Transverse colon (tissue), 3 donors: ENCODE measurements around the gene BCL11B.

Experiments used
- CTCF ChIP-seq, 5 experiments: fragments of 200-600 bp in 3 of 5; fragments of 450-650 bp in 2 of 5; sonication (generic) in 3 of 5; IDR thresholded peaks; 1 replicate in 2 of 5; 2 replicates in 3 of 5; pipeline ENCODE4 v1.5.1; 2016 to 2017; ENCODE audit warnings: antibody characterized with exemption in 5 of 5, inconsistent platforms in 3 of 5, mild to moderate bottlenecking in 2 of 5, moderate library complexity in 1 of 5
- POLR2A ChIP-seq: fragments of 450-650 bp; IDR thresholded peaks from one replicate; pipeline ENCODE4 v1.6.1; 2016; ENCODE audit warnings: antibody characterized with exemption, mild to moderate bottlenecking, moderate library complexity

GRCh38 chr14:99179506-99179905 is 92.5 kb downstream of the BCL11B start:
- TF ChIP-seq POLR2A: no peak
- no peak for TF ChIP-seq CTCF (IDR thresholded peaks at IDR 0.05)
